DOHH2 (cell line): ENCODE results near the gene C19orf73.

Experiments
- H3F3A ChIP-seq: fragments of 200-600 bp; sonication (generic), shearing (Covaris generic); 2 replicates; pipeline ENCODE4 v1.6.0; 2016; ENCODE audit warnings: antibody characterized with exemption, mild to moderate bottlenecking; ENCODE audit not compliant: control insufficient read depth, insufficient read depth
- H3K27ac ChIP-seq: fragments of 200-600 bp; sonication (generic); 2 replicates; pipeline ENCODE4 v1.5.1; 2014; ENCODE audit warnings: low read depth, mild to moderate bottlenecking, low read length, moderate library complexity
- H3K27me3 ChIP-seq: fragments of 200-600 bp; sonication (generic); 2 replicates; pipeline ENCODE4 v1.6.1; 2014; ENCODE audit warnings: mild to moderate bottlenecking, low read length, mixed read lengths; ENCODE audit not compliant: control insufficient read depth
- H3K36me3 ChIP-seq: fragments of 200-600 bp; sonication (generic); 2 replicates; pipeline ENCODE4 v1.6.1; 2014; ENCODE audit warnings: mild to moderate bottlenecking, low read length, moderate library complexity, mixed read lengths; ENCODE audit not compliant: control insufficient read depth
- H3K4me1 ChIP-seq: fragments of 200-600 bp; sonication (generic); 2 replicates; pipeline ENCODE4 v1.6.1; 2014; ENCODE audit warnings: mild to moderate bottlenecking, low read length, mixed read lengths; ENCODE audit not compliant: control insufficient read depth
- H3K4me2 ChIP-seq: fragments of 200-600 bp; sonication (generic); 2 replicates; pipeline ENCODE4 v1.6.0; 2014; ENCODE audit warnings: mild to moderate bottlenecking, low read length, moderate library complexity
- H3K4me3 ChIP-seq: fragments of 200-600 bp; sonication (generic); 2 replicates; pipeline ENCODE4 v1.5.1; 2014; ENCODE audit warnings: mild to moderate bottlenecking, low read length, mixed read lengths
- H3K79me2 ChIP-seq: fragments of 200-600 bp; sonication (generic); 2 replicates; pipeline ENCODE4 v1.6.1; 2014; ENCODE audit warnings: mild to moderate bottlenecking, low read length, mixed read lengths; ENCODE audit not compliant: control insufficient read depth
- H3K9me2 ChIP-seq: fragments of 200-600 bp; sonication (generic); replicated peaks from 2 replicates; pipeline ENCODE4 v1.6.1; 2014; ENCODE audit warnings: mild to moderate bottlenecking, low read length, mixed read lengths; ENCODE audit not compliant: control insufficient read depth
- H3K9me3 ChIP-seq: fragments of 200-600 bp; sonication (generic); 2 replicates; pipeline ENCODE4 v1.6.1; 2014; ENCODE audit warnings: antibody characterized with exemption, low read length, mixed read lengths; ENCODE audit not compliant: control insufficient read depth, insufficient read depth
- H4K20me1 ChIP-seq: fragments of 200-600 bp; sonication (generic); 2 replicates; pipeline ENCODE4 v1.6.0; 2014; ENCODE audit warnings: low read depth, mild to moderate bottlenecking, antibody characterized with exemption, low read length, moderate library complexity; ENCODE audit not compliant: control insufficient read depth, insufficient read depth
- EZH2phosphoT487 ChIP-seq: fragments of 200-600 bp; sonication (generic); IDR thresholded peaks from 2 replicates; pipeline ENCODE4 v1.6.1; 2017; ENCODE audit warnings: borderline replicate concordance, mild to moderate bottlenecking, antibody characterized with exemption, low read length, moderate library complexity, mixed read lengths
- TF ChIP-seq, protein P1 (sequence below): fragments of 200-600 bp; sonication (generic); IDR thresholded peaks from one replicate; pipeline ENCODE4 v1.5.1; 2014; ENCODE audit warnings: antibody characterized with exemption, mild to moderate bottlenecking, low read depth, low read length; ENCODE audit not compliant: poor library complexity, severe bottlenecking

Gene C19orf73

DNA sequence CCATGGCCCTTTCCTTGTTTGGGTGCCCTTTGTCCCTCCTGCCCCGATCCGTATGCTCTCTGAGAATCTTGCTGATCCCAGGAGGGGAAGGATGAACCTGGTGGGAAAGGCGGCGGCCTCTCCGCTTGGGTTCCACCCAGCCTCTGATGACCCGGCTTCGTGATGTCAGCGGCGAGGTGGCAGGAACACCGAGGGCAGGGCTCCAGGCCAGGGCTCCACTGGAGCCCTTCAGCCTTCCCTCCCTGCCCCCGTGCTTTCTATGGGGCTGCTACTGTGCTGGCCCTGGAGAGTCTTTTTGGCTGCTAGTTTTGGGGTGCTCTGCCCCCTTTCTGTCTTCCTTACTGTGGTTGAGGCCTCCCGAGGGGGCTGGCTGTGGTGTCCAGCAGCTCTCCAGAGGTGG, 16.6 kb downstream of the C19orf73 start:
- Histone ChIP-seq H3F3A (peaks cover 9% of the 10 kb centered on the region), H3K9me2 (no peaks in the 10 kb centered on the region), H3K4me3 (no peak overlapping the region), H3K27ac (no peak overlapping the region), H3K4me1 (no peaks in the 10 kb centered on the region), H4K20me1 (peaks cover 19% of the 10 kb centered on the region), H3K4me2 (no peak overlapping the region), H3K27me3 (no peaks in the 10 kb centered on the region), H3K79me2 (peaks cover 23% of the 10 kb centered on the region), H3K9me3 (no peaks in the 10 kb centered on the region), H3K36me3 (peaks cover 96% of the 10 kb centered on the region)
- TF ChIP-seq EZH2phosphoT487: no peak
- TF ChIP-seq, protein P1, sequence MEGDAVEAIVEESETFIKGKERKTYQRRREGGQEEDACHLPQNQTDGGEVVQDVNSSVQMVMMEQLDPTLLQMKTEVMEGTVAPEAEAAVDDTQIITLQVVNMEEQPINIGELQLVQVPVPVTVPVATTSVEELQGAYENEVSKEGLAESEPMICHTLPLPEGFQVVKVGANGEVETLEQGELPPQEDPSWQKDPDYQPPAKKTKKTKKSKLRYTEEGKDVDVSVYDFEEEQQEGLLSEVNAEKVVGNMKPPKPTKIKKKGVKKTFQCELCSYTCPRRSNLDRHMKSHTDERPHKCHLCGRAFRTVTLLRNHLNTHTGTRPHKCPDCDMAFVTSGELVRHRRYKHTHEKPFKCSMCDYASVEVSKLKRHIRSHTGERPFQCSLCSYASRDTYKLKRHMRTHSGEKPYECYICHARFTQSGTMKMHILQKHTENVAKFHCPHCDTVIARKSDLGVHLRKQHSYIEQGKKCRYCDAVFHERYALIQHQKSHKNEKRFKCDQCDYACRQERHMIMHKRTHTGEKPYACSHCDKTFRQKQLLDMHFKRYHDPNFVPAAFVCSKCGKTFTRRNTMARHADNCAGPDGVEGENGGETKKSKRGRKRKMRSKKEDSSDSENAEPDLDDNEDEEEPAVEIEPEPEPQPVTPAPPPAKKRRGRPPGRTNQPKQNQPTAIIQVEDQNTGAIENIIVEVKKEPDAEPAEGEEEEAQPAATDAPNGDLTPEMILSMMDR: no peak

DNA sequence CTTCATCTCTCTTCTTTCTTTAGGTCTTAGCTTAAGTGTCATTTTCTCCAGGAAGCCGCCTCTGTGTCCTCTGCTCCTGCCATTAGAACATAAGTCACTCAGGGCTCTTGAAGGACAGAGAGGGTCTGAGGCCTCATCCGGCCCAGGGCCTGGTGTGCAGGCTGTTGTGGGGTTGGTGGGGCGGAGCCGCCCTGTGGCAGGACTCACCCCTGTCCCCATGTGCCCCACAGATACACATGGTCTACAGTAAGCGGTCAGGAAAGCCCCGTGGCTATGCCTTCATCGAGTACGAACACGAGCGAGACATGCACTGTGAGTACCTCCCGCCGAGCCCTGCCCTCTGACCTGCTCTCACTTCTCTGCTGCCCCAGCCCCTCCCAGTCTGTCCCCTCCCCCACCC, 17.8 kb downstream of the C19orf73 start:
- Histone ChIP-seq H3K79me2 (peaks cover 26% of the 10 kb centered on the region), H3K4me3 (no peak overlapping the region), H3K27me3 (no peaks in the 10 kb centered on the region), H3K4me2 (no peak overlapping the region), H3K9me2 (no peaks in the 10 kb centered on the region), H3K9me3 (no peaks in the 10 kb centered on the region), H3K4me1 (no peaks in the 10 kb centered on the region), H3F3A (peaks cover 11% of the 10 kb centered on the region), H3K27ac (no peak overlapping the region), H3K36me3 (peaks cover 93% of the 10 kb centered on the region), H4K20me1 (peaks cover 12% of the 10 kb centered on the region; the same call in 1 of the 2 replicates)
- TF ChIP-seq EZH2phosphoT487: no peak
- TF ChIP-seq, protein P1: no peak

DNA sequence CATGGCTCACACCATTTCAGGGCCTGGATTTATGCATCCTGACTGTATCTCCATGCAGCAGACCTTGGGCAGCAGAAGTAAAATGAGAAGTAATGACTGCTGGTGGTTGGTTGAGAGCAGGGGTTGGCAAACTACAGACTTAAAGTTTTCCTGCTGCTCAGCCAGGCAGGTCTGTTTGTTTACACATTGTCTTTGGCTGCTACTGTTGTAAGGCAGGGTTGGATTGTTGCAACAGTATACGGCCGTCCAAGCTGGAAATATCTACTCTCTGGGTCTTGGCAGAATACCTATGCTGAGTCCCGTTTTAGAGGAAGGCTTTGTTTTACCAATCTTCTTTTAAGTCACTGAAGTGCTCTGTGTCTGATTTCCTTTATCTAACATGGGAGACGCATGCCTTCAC, 20.1 kb downstream of the C19orf73 start:
- Histone ChIP-seq H3K27ac (no peak overlapping the region), H4K20me1 (peaks cover 17% of the 10 kb centered on the region; the same call in 1 of the 2 replicates), H3K9me3 (no peaks in the 10 kb centered on the region), H3K36me3 (peaks cover 92% of the 10 kb centered on the region), H3K79me2 (peaks cover 46% of the 10 kb centered on the region), H3K27me3 (no peaks in the 10 kb centered on the region), H3K9me2 (no peaks in the 10 kb centered on the region), H3K4me3 (no peak overlapping the region), H3K4me1 (no peaks in the 10 kb centered on the region), H3K4me2 (no peak overlapping the region), H3F3A (peaks cover 11% of the 10 kb centered on the region)
- TF ChIP-seq, protein P1: no peak
- TF ChIP-seq EZH2phosphoT487: no peak
